ENCODE data around the gene S1PR5. TPM values are rescaled to one million over a fixed set of nuclear protein-coding genes. Genes with fewer than 3 reads are reported as not detected.

S1PR5 gene
- total and polyA plus RNA-seq, 9 of the 15 experiments (the other 6 are each of a cell fraction or from before 2014, with no cell fraction given): 0.03 to 0.54 (median 0.35) TPM; not detected in 4

- TF ChIP-seq ZNF395 (CRISPR knock-in tag; IDR thresholded peaks at IDR 0.05): peak; percentile 88; the same call in 1 of the 2 replicates
- TF ChIP-seq XRCC4 (IDR thresholded peaks at IDR 0.05; ENCODE audit: extremely low read depth, insufficient read depth, insufficient read length): no peak
- TF ChIP-seq ZNF511 (CRISPR knock-in tag; IDR thresholded peaks at IDR 0.05): no peak
- TF ChIP-seq ZNF239 (CRISPR knock-in tag; IDR thresholded peaks at IDR 0.05): no peak
- TF ChIP-seq DEAF1 (CRISPR knock-in tag; IDR thresholded peaks at IDR 0.05): no peak
- TF ChIP-seq CUX1 (CRISPR knock-in tag; IDR thresholded peaks at IDR 0.05): no peak
- no peak for TF ChIP-seq CTCFL (IDR thresholded peaks at IDR 0.05; ENCODE audit: borderline replicate concordance, insufficient read depth, low read depth, low read length, poor library complexity, severe bottlenecking)
- TF ChIP-seq CBX3 (IDR thresholded peaks at IDR 0.05; ENCODE audit: borderline replicate concordance in 1 of 2, low read length in 2 of 2): no peak; a peak in 1 of 3 replicates
- no peak for TF ChIP-seq FOXJ3 (CRISPR knock-in tag; IDR thresholded peaks at IDR 0.05)
- no peak for TF ChIP-seq E2F1 (CRISPR knock-in tag; IDR thresholded peaks at IDR 0.05)
- peak; percentile 14 to 82; a peak in 3 of 4 replicates for TF ChIP-seq RCOR1 (IDR thresholded peaks at IDR 0.05; ENCODE audit: borderline replicate concordance in 1 of 2, low read depth in 2 of 2, low read length in 2 of 2)
Observed at GRCh38 chr19:10543420-10544241, 26.4 kb upstream of the S1PR5 start, which contains the start of gene ATG4D (continued).

All from K562 (cell line).